Esophagus muscularis mucosa (tissue), 4 donors: ENCODE measurements around the gene GPR65. TPM values are rescaled to one million over a fixed set of nuclear protein-coding genes. Genes with fewer than 3 reads are reported as not detected.

Experiments
- DNase-seq: peaks from one replicate; pipeline ENCODE4 v3.0.0-alpha.2; 2017; ENCODE audit errors: extremely low spot score
- H3K27ac ChIP-seq, 4 donors: fragments of 200-600 bp; sonication (generic); replicated peaks in 1 of 4; 1 replicate in 3 of 4; 2 replicates in 1 of 4; pipeline ENCODE4 v1.5.1; 2016 to 2019; ENCODE audit warnings: mild to moderate bottlenecking in 1 of 4
- H3K27me3 ChIP-seq, 4 donors: fragments of 200-600 bp; sonication (generic); one replicate each; pipeline versions ENCODE4 v1.5.1 to v1.6.0; 2016 to 2019
- H3K36me3 ChIP-seq, 4 donors: fragments of 200-600 bp; sonication (generic); one replicate each; pipeline ENCODE4 v1.5.1; 2016 to 2019
- H3K4me1 ChIP-seq, 4 donors: fragments of 200-600 bp; sonication (generic); one replicate each; pipeline ENCODE4 v1.5.1; 2016 to 2019
- H3K4me3 ChIP-seq, 4 donors: fragments of 200-600 bp; sonication (generic); 1 replicate in 2 of 4; 2 replicates in 2 of 4; pipeline ENCODE4 v1.5.1; 2016 to 2019; ENCODE audit warnings: mild to moderate bottlenecking in 4 of 4, moderate library complexity in 1 of 4
- H3K9me3 ChIP-seq, 4 donors: fragments of 200-600 bp; sonication (generic); 1 replicate in 3 of 4; 2 replicates in 1 of 4; pipeline ENCODE4 v1.5.1; 2016 to 2019
- EP300 ChIP-seq: sonication (generic); formaldehyde crosslinking; IDR thresholded peaks from one replicate; pipeline ENCODE4 v1.6.1; 2017; ENCODE audit warnings: antibody characterized with exemption
- POLR2A ChIP-seq: fragments of 450-650 bp; IDR thresholded peaks from one replicate; pipeline ENCODE4 v1.6.1; 2017; ENCODE audit warnings: antibody characterized with exemption, moderate library complexity, mild to moderate bottlenecking, low read depth
- POLR2AphosphoS5 ChIP-seq, 2 donors: sonication (generic); formaldehyde crosslinking; IDR thresholded peaks; one replicate each; pipeline ENCODE4 v1.6.1; 2017; ENCODE audit warnings: antibody characterized with exemption in 2 of 2
- WGBS: methylation state at CpG from one replicate; pipeline ENCODE4 v1.1.5; 2018; 5-methylcytosine and 5-hydroxymethylcytosine counted together
- intact Hi-C: fragments of 100-400 bp; cut with DNase I; formaldehyde crosslinking; loops from one replicate; pipeline ENCODE4 v1.15.1; 2023
- total RNA-seq, 4 donors: library from RNA; depleted of rRNA; stranded (reverse); fragments of >200 nt; gene quantifications; one replicate each; pipeline versions ENCODE4 v1.1.0 to v1.2.1, GENCODE V29; 2016
- TF ChIP-seq, protein P1 (sequence below), 3 experiments: fragments of 200-600 bp in 2 of 3; fragments of 450-650 bp in 1 of 3; sonication (generic) in 2 of 3; IDR thresholded peaks; one replicate each; pipeline ENCODE4 v1.5.1; 2017 to 2019; ENCODE audit warnings: antibody characterized with exemption in 3 of 3, mild to moderate bottlenecking in 2 of 3, moderate library complexity in 1 of 3

Gene GPR65
- total RNA-seq, 4 donors from 2014 or later: 0.32 to 2.5 (median 0.49) TPM

DNA sequence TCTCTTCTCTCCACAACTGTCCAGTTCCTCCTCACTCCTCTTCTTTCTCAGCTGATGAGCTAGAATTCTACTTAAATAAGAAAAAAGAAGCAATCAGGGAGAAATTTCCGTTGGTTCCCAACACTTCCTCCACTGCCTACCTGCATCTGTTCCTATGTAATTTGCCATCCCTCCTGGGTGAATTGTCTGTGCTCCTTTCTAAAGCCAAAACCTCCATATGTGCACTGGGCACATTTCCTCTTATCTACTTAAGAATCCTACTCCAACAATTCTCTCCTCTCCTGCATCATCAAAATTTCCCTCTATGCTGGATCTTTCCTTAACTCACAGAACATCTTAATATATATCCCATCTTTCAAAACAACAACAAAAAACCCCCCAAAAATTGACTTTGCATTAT is 35.2 kb downstream of the GPR65 start:
- Histone ChIP-seq H3K4me1 (no peaks in the 10 kb centered on the region), H3K27ac (no peak overlapping the region), H3K4me3 (no peak overlapping the region), H3K9me3 (no peaks in the 10 kb centered on the region), H3K27me3 (no peaks in the 10 kb centered on the region), H3K36me3 (no peaks in the 10 kb centered on the region)
- TF ChIP-seq POLR2A: no peak
- TF ChIP-seq EP300: no peak
- TF ChIP-seq, protein P1, sequence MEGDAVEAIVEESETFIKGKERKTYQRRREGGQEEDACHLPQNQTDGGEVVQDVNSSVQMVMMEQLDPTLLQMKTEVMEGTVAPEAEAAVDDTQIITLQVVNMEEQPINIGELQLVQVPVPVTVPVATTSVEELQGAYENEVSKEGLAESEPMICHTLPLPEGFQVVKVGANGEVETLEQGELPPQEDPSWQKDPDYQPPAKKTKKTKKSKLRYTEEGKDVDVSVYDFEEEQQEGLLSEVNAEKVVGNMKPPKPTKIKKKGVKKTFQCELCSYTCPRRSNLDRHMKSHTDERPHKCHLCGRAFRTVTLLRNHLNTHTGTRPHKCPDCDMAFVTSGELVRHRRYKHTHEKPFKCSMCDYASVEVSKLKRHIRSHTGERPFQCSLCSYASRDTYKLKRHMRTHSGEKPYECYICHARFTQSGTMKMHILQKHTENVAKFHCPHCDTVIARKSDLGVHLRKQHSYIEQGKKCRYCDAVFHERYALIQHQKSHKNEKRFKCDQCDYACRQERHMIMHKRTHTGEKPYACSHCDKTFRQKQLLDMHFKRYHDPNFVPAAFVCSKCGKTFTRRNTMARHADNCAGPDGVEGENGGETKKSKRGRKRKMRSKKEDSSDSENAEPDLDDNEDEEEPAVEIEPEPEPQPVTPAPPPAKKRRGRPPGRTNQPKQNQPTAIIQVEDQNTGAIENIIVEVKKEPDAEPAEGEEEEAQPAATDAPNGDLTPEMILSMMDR (IDR thresholded peaks at IDR 0.05): no peak
- no peak for TF ChIP-seq POLR2AphosphoS5 (IDR thresholded peaks at IDR 0.05)
- intact Hi-C loops: no loop called here
- WGBS: 84% methylated on average over 1 of the region's 1 CpG
- no peak for DNase-seq

- no peak for DNase-seq
- no peaks in the 10 kb centered on the region for H3K9me3 ChIP-seq
- WGBS: 68% methylated on average over 4 of the region's 4 CpGs
- no peak overlapping the region for H3K27ac ChIP-seq
- no peaks in the 10 kb centered on the region for H3K36me3 ChIP-seq
- no peak overlapping the region for H3K4me3 ChIP-seq
- no peaks in the 10 kb centered on the region for H3K4me1 ChIP-seq
- no peaks in the 10 kb centered on the region for H3K27me3 ChIP-seq
- intact Hi-C loops: no loop called here
- TF ChIP-seq POLR2AphosphoS5 (IDR thresholded peaks at IDR 0.05): no peak
Observed at GRCh38 chr14:88043529-88044443, 38.9 kb downstream of the GPR65 start.

GRCh38 chr14:88044444-88044758 is 39.5 kb downstream of the GPR65 start:
- DNase-seq: no peak
- WGBS: 31% methylated on average over 1 of the region's 1 CpG
- intact Hi-C loops: no loop called here
- H3K27me3 ChIP-seq: no peaks in the 10 kb centered on the region
- no peaks in the 10 kb centered on the region for H3K4me1 ChIP-seq
- no peaks in the 10 kb centered on the region for H3K36me3 ChIP-seq
- no peaks in the 10 kb centered on the region for H3K9me3 ChIP-seq
- TF ChIP-seq POLR2A (no peak), POLR2AphosphoS5 (IDR thresholded peaks at IDR 0.05) (no peak), EP300 (no peak)
- TF ChIP-seq, protein P1 (IDR thresholded peaks at IDR 0.05): no peak
- H3K27ac ChIP-seq: no peak overlapping the region
- H3K4me3 ChIP-seq: no peak overlapping the region

GRCh38 chr14:88044776-88045446 is 40.0 kb downstream of the GPR65 start:
- Histone ChIP-seq H3K27me3 (no peaks in the 10 kb centered on the region), H3K9me3 (no peaks in the 10 kb centered on the region), H3K36me3 (no peaks in the 10 kb centered on the region), H3K27ac (peak overlapping the region in 1 of 4 donors; percentile 3), H3K4me3 (no peak overlapping the region), H3K4me1 (no peaks in the 10 kb centered on the region)
- intact Hi-C loops: no loop called here
- TF ChIP-seq POLR2A (no peak), EP300 (no peak), POLR2AphosphoS5 (IDR thresholded peaks at IDR 0.05) (no peak)
- TF ChIP-seq, protein P1 (IDR thresholded peaks at IDR 0.05): no peak
- no peak for DNase-seq
- WGBS: 80% methylated on average over 4 of the region's 4 CpGs

DNA sequence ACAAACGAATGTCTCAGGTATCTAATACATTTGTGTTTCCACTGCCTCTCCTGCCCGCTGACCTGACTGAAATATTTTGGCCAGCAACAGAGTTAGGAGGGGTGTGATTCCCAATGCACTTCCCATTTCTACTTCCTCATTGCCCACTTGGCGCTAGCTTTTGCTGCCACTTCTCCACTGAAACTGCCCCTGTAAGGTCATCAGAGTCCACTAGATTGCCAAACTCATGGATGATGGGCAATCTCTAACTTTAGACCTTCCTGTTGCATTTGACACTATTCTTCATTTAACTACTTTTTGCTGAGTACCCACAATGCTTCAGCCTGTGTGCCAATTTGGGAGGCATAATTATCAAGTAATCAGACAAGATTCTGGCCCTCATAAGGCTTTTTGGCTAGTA is 40.8 kb downstream of the GPR65 start:
- intact Hi-C loops: no loop called here
- H3K4me3 ChIP-seq: no peak overlapping the region

More for the DNA sequence above, 40.8 kb downstream of the GPR65 start:
- WGBS: 45% methylated on average over 3 of the region's 3 CpGs
- no peak for DNase-seq
- Histone ChIP-seq H3K27ac (peak overlapping the region in 1 of 4 donors; percentile 3), H3K27me3 (no peaks in the 10 kb centered on the region), H3K9me3 (no peaks in the 10 kb centered on the region), H3K36me3 (no peaks in the 10 kb centered on the region), H3K4me1 (no peaks in the 10 kb centered on the region)
- TF ChIP-seq, protein P1 (IDR thresholded peaks at IDR 0.05): no peak
- TF ChIP-seq POLR2A (no peak), POLR2AphosphoS5 (IDR thresholded peaks at IDR 0.05) (no peak), EP300 (no peak)
